ENCODE data around the gene GOLT1A. TPM values are rescaled to one million over a fixed set of nuclear protein-coding genes. Genes with fewer than 3 reads are reported as not detected.
A peak's percentile ranks its signal among the peaks of the same experiment; 100 is the strongest.

Gene GOLT1A
- total RNA-seq, 1 donor from 2014 or later: 0.40 TPM

DNA sequence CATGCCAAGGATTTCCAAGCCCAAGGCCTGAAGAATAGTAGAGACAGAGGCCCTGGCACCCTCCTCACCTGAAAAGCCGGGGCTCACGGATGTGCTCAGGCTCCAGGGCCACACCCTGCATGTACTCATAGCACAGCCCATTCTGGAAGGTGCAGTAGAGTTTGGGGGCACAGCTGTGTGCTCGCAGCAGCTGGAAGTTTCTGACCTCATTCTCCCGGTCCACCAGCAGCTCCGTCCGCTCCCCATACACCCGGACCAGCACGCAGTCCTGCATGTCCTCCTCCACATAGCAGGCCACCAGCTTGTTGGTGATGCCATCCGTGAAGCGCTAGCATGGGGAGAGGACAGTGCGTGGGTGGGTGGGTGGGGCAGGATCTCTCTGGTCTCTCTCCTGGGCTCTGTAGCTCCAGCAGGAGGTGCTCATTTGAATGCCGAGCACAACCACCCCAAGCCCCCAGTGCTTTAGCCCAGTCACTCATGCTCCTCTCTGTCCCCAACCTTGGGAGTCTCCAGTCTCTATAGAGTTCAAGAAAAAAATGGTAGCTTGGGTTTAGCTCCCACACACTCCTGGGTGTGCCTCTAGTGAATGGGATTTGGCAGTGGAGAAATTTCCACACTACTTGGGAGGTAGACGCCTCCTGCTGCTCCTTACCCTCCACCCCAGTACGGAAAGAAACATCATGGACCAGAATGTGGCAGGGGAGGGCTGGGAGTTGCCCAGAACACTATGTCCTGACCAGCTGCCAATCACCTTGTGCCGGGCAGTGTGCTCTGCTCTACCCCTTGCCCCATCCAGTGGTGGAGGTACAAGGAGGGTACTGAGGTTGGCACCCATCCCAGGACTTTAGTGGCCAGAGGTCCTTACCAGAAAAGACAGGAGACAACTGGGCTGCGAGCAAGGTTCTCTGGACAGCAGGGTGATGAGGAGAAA, 63.9 kb downstream of the GOLT1A start:
- DNase-seq (ENCODE audit: low spot score): no peak
- ATAC-seq: peak; percentile 75
- intact Hi-C loops (cut with DNase I): loop anchor here (2.0 kb wide), 1 partner anchor 63 kb away; the partner anchor contains the start of gene GOLT1A

DNA sequence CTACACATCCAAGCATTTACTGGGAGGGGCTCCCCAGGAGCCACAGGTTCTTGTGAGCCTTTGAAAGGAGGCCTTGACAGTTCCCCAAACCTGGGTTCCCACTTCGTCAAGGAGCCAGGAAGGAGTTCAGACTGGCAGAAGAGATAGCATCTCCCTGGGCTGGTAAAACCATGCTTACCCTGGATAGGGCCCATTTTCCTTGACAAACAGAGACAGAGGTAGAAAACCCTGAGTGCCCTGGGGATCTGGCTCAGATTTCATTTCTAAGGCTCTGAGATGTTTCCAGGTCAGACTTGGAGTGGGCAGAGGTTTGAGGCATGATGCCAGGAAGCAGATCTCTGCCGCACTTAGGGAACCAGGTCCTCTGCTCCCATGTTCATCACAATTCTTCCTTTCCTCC, 64.7 kb downstream of the GOLT1A start:
- no peak for ATAC-seq
- DNase-seq (ENCODE audit: low spot score): no peak
- intact Hi-C loops (cut with DNase I): no loop called here

Other genes with a start within 250 kb of the GOLT1A start
- gene SOX13, start 140.9 kb downstream of the GOLT1A start, total RNA-seq: 56.3 TPM
- 13.7 TPM for gene ETNK2, start 61.9 kb downstream of the GOLT1A start, total RNA-seq
- not detected for gene REN, start 47.7 kb downstream of the GOLT1A start, total RNA-seq
- gene KISS1, start 17.5 kb downstream of the GOLT1A start, total RNA-seq: not detected
- 18.9 TPM for gene PLEKHA6, start 145.9 kb upstream of the GOLT1A start, total RNA-seq
- 38.7 TPM for gene PPP1R15B, start 197.8 kb upstream of the GOLT1A start, total RNA-seq